C4-2B (cell line): ENCODE measurements around the gene KCNH2.

Experiments used
- H3K27ac ChIP-seq: fragments of 450-650 bp; 2 replicates; pipeline ENCODE4 v1.5.1; 2017
- CTCF ChIP-seq: fragments of 450-650 bp; conservative IDR thresholded peaks from 2 replicates; pipeline ENCODE4 v1.5.1; 2017; ENCODE audit warnings: mild to moderate bottlenecking
- ZFX ChIP-seq: fragments of 450-650 bp; IDR thresholded peaks from 2 replicates; pipeline ENCODE4 v1.6.1; 2017

The KCNH2 gene

DNA sequence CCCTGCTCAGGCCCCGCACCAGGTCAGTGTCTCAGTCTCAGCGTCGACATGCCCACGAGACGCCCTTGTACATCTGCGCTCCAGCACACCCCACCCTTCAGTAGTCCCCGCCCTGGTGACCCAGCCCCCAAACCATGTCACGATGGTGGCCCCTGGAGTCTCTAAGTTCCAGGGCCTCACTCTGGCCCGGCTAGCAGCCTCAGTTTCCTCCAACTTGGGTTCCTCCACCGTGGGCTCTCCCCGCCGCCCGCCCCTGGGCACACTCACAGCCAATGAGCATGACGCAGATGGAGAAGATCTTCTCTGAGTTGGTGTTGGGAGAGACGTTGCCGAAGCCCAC lies 27.0 kb downstream of the KCNH2 start:
- H3K27ac ChIP-seq, result no peak overlapping the region
- TF ChIP-seq ZFX, result no peak
- TF ChIP-seq CTCF, result no peak

DNA sequence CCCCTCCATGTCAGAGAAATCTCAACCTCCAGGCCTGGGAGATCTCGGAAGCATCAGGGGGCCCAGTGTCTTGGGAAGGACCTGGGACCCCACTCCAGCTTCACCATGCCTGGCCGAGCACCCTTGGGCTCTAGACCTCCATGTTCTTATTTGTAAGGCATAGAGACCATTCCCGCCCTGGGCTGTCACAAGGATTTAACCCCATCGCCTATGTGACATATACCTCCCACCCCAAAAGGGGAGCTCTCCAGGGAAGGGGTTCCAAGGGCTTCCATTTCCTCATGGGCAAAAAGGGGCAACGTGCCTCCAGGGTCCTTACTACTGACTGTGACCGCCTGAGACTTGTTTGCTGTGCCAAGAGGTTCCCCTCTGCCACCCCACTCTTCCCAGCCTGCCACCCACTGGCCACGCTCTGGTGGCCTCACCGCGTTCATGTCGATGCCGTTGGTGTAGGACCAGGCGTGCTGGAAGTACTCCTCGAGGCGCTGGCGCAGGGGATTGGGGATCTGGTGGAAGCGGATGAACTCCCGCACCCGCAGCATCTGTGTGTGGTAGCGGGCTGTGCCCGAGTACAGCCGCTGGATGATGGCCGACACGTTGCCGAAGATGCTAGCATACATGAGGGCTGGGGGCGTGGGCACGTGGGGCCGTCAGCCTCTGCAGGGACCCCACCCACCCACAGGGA lies 27.5 kb downstream of the KCNH2 start:
- no peak overlapping the region for H3K27ac ChIP-seq
- TF ChIP-seq ZFX (no peak), CTCF (no peak)

DNA sequence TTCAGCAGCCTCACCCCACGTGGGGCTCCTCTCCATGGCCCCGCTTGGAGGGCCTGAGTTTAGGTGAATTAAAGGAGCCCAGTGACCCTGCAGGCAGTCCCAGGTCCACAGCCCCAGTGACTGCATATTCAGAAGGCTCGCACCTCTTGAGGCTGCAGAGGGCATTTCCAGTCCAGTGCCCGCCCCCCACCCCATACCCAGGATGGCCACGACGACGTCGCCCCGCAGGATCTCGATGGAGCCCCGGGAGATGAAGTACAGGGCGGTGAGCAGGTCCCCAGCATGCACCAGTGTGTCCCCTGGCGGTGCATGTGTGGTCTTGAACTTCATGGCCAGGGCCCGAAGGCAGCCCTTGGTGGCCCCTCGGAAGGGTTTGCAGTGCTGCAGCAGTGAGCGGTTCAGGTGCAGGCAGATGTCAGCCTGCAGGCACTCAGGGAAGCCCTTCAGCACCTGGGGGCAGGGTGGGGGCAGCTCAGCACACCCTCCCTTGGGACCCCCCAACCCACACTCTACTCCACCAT lies 28.1 kb downstream of the KCNH2 start:
- H3K27ac ChIP-seq, result no peak overlapping the region

GRCh38 chr7:150949564-150949963 lies 28.6 kb downstream of the KCNH2 start:
- H3K27ac ChIP-seq, result no peak overlapping the region
- TF ChIP-seq ZFX (no peak), CTCF (no peak)

More for the DNA sequence above, 28.1 kb downstream of the KCNH2 start:
- no peak for TF ChIP-seq CTCF
- TF ChIP-seq ZFX, result no peak

GRCh38 chr7:150948791-150949251 lies 29.3 kb downstream of the KCNH2 start:
- H3K27ac ChIP-seq, result no peak overlapping the region
- TF ChIP-seq CTCF (no peak), ZFX (no peak)

GRCh38 chr7:150947761-150948651 lies 30.1 kb downstream of the KCNH2 start:
- no peak overlapping the region for H3K27ac ChIP-seq
- TF ChIP-seq CTCF, result no peak
- TF ChIP-seq ZFX, result no peak

GRCh38 chr7:150947241-150947745 lies 30.8 kb downstream of the KCNH2 start:
- H3K27ac ChIP-seq, result no peak overlapping the region
- TF ChIP-seq ZFX (no peak), CTCF (no peak)
